GM12872 (cell line): ENCODE measurements around the gene CDKN1A.

Experiments used
- CTCF ChIP-seq: IDR thresholded peaks from 3 replicates; pipeline ENCODE4 v1.5.1; 2011; ENCODE audit warnings: low read depth, mild to moderate bottlenecking, low read length, moderate library complexity; ENCODE audit not compliant: insufficient read depth

Gene CDKN1A

GRCh38 chr6:36715469-36715868 lies 37.0 kb downstream of the CDKN1A start:
- no peak for TF ChIP-seq CTCF

GRCh38 chr6:36716476-36717093 lies 38.1 kb downstream of the CDKN1A start:
- TF ChIP-seq CTCF = no peak

GRCh38 chr6:36717231-36717825 lies 38.8 kb downstream of the CDKN1A start:
- TF ChIP-seq CTCF = no peak

- no peak for TF ChIP-seq CTCF
Observed at GRCh38 chr6:36717871-36718540, 39.5 kb downstream of the CDKN1A start.

GRCh38 chr6:36718560-36718959 lies 40.0 kb downstream of the CDKN1A start:
- no peak for TF ChIP-seq CTCF

- TF ChIP-seq CTCF = no peak
Observed at GRCh38 chr6:36719126-36719525, 40.6 kb downstream of the CDKN1A start.

GRCh38 chr6:36720251-36721141 lies 42.0 kb downstream of the CDKN1A start:
- TF ChIP-seq CTCF = no peak
